ENCODE results near the gene MEIS1. TPM values are rescaled to one million over a fixed set of nuclear protein-coding genes. Genes with fewer than 3 reads are reported as not detected.

The MEIS1 gene
- total RNA-seq, 4 donors from 2014 or later: 114 to 305 (median 181) TPM

DNA sequence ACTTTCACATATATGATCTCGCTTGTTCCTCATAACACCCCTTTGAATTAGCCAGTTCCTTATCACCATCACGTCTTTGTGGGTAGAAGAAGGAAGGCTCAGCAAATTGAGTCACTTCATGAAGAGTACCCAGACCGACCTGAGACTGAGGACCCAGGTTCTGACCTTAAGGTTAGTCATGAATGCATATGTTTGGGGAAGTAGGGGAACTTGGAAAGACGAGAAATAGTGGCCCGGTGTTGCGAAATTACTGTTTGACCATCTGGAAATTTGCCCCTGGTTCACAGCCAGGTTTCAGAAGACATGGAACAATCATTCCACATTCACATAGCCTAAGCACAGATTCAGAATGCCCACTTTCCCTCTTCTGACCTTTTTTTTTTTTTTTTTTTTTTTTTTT lies 59.8 kb downstream of the MEIS1 start:
- no peak overlapping the region for H3K4me3 ChIP-seq
- no peaks in the 10 kb centered on the region for H3K27me3 ChIP-seq
- H3K27ac ChIP-seq: peak overlapping the region; percentile 44 to 65 (median 54)
- TF ChIP-seq CTCF (IDR thresholded peaks at IDR 0.05): no peak
- peak; percentile 88 for TF ChIP-seq POLR2AphosphoS5 (IDR thresholded peaks at IDR 0.05)
- TF ChIP-seq POLR2A (IDR thresholded peaks at IDR 0.05): no peak
- no peak for TF ChIP-seq EP300 (IDR thresholded peaks at IDR 0.05)
- 31 to 58% methylated on average over 3 to 6 of the region's 6 CpGs for WGBS, 2 donors (ENCODE audit: low coverage in 1 of 2)
- peaks cover 37 to 100% (median 47%) of the 10 kb centered on the region in 3 donors for H3K4me1 ChIP-seq
- H3K36me3 ChIP-seq: peaks cover 0 to 14% of the 10 kb centered on the region in 2 donors
- no peaks in the 10 kb centered on the region for H3K9me3 ChIP-seq
- peak; percentile 51 for ATAC-seq

DNA sequence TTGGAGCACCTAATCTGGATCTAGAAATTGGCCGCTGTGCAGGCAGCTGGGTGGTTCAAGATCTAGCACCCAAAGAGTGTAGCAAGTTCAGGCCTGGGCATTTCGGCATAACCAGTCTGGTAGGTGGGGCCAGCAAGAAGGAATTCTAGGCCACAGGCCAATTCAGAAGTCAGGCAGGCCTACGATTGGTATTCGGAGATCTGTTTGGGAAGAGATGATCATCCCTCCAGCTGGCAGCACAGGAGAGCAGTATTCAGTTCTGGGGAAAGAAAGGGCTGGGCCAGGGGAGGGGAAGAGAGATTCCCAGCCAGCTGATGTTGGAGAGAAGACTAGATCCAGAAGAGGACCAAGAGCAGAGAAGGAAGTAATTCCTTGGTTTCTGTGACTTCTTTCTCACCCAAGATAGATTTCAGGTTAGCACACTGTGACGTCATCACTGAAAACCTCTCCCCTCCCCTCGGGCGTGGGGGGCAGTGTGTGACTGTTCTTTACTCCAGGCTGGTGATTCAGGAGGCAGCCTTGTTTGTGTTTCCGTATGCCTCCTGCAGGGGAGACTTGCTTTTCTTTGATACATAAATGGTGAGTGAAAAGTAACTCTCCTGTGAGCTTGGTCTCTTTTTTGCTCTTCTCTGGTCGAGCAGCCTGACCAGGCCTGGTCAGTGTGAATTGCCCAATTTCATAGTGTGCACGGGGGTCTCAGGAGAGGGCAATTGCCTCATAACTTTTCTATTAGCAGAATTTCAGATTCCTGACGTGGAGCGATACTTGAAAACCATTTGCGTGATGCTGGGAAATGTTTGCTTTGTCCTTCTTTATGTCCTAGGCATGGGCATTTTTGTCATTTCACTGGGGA lies 61.1 kb downstream of the MEIS1 start:
- Histone ChIP-seq H3K36me3 (peaks cover 0 to 14% of the 10 kb centered on the region in 2 donors), H3K27me3 (no peaks in the 10 kb centered on the region), H3K4me1 (peaks cover 31 to 100% (median 39%) of the 10 kb centered on the region in 3 donors), H3K9me3 (no peaks in the 10 kb centered on the region), H3K4me3 (no peak overlapping the region), H3K27ac (peak overlapping the region; percentile 11 to 73 (median 68))
- peak; percentile 66 for ATAC-seq
- TF ChIP-seq EP300 (IDR thresholded peaks at IDR 0.05): no peak
- TF ChIP-seq CTCF (IDR thresholded peaks at IDR 0.05): peak in 3 of 4 experiments; percentile 17 to 49 (median 36)
- peak; percentile 67 for TF ChIP-seq POLR2AphosphoS5 (IDR thresholded peaks at IDR 0.05)
- 28 to 33% methylated on average over 7 to 12 of the region's 13 CpGs for WGBS, 2 donors (ENCODE audit: low coverage in 1 of 2)

- H3K27ac ChIP-seq: peak overlapping the region; percentile 11 to 73 (median 68)
- H3K9me3 ChIP-seq: no peaks in the 10 kb centered on the region
- 28 to 86% methylated on average over 1 to 5 of the region's 5 CpGs for WGBS, 2 donors (ENCODE audit: low coverage in 1 of 2)
- H3K36me3 ChIP-seq: peaks cover 0 to 10% of the 10 kb centered on the region in 2 donors
- H3K4me3 ChIP-seq: no peak overlapping the region
- H3K4me1 ChIP-seq: peaks cover 23 to 100% (median 33%) of the 10 kb centered on the region in 3 donors
- no peaks in the 10 kb centered on the region for H3K27me3 ChIP-seq
- no peak for ATAC-seq
- TF ChIP-seq POLR2AphosphoS5 (IDR thresholded peaks at IDR 0.05) (no peak), POLR2A (IDR thresholded peaks at IDR 0.05) (no peak), CTCF (IDR thresholded peaks at IDR 0.05) (no peak), EP300 (IDR thresholded peaks at IDR 0.05) (no peak)
These were observed 61.9 kb downstream of the MEIS1 start for GRCh38 chr2:66496670-66497420.

GRCh38 chr2:66497431-66498288 lies 62.7 kb downstream of the MEIS1 start:
- WGBS, 2 donors (ENCODE audit: low coverage in 1 of 2): 65 to 81% methylated on average over 2 to 6 of the region's 6 CpGs
- ATAC-seq: no peak
- TF ChIP-seq EP300 (IDR thresholded peaks at IDR 0.05) (no peak), CTCF (IDR thresholded peaks at IDR 0.05) (no peak), POLR2AphosphoS5 (IDR thresholded peaks at IDR 0.05) (no peak), POLR2A (IDR thresholded peaks at IDR 0.05) (no peak)
- H3K27ac ChIP-seq: peak overlapping the region in 1 of 4 donors; percentile 65
- no peaks in the 10 kb centered on the region for H3K27me3 ChIP-seq
- peaks cover 0 to 2% of the 10 kb centered on the region in 2 donors for H3K36me3 ChIP-seq
- peaks cover 21 to 100% (median 33%) of the 10 kb centered on the region in 3 donors for H3K4me1 ChIP-seq
- no peaks in the 10 kb centered on the region for H3K9me3 ChIP-seq
- no peak overlapping the region for H3K4me3 ChIP-seq

Data from gastroesophageal sphincter (tissue), 4 donors.